Measurements from ENCODE around the gene MGAT3.
A peak's percentile ranks its signal among the peaks of the same experiment; 100 is the strongest.
"Not testable (repeated sequence)": the region's sequence is repeated elsewhere in the genome, so short reads cannot be mapped to it uniquely, and the experiment has no call there.

MGAT3 gene

GRCh38 chr22:39514373-39514973, 57.7 kb downstream of the MGAT3 start:
- DNase-seq (ENCODE audit: low spot score), result peak; percentile 48

GRCh38 chr22:39515266-39516050, 58.6 kb downstream of the MGAT3 start:
- DNase-seq (ENCODE audit: low spot score), result no peak

GRCh38 chr22:39517470-39517869, 60.7 kb downstream of the MGAT3 start:
- no peak for DNase-seq (ENCODE audit: low spot score)

DNA sequence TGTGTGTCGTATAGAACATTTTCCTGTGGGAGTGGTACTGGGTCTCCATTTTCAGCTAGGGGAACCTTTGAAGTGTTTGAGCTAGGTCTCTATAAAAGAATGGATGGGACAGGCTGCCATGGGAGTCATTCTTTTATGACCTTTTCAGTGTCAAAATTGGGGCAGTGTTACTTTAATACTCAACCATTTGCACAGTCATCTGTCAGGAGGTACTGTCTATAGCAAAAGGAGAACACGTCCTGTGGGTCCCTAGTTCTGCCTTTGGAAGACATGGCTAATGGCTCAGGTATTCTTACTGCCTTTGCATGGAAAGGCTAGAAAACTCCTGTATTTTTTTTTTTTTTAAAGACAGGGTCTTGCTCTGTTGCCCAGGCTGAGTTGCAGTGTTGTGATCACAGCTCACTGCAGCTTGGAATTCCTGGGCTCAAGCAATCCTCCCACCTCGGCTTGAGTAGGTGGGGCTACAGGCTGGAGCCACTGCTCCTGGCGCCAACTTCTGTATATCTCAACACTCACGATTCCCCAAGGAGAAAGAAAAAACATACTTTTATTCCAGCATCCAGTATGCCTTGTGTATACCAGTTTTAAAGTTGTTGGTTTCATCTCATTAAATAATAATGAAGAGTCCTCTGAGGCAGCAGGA, 61.5 kb downstream of the MGAT3 start:
- peak; percentile 48 for DNase-seq (ENCODE audit: low spot score)

GRCh38 chr22:39518996-39519680, 62.3 kb downstream of the MGAT3 start:
- no peak for DNase-seq (ENCODE audit: low spot score)

GRCh38 chr22:39519681-39520225, 62.9 kb downstream of the MGAT3 start:
- peak; percentile 99 for DNase-seq (ENCODE audit: low spot score)

GRCh38 chr22:39520226-39521105, 63.7 kb downstream of the MGAT3 start, which contains the start of gene ATF4:
TSS of gene ATF4 (plus strand) at chr22:39520562. CDS start at chr22:39521446, 884 bp downstream.
- peak; percentile 82 for DNase-seq (ENCODE audit: low spot score)

- DNase-seq (ENCODE audit: low spot score), result peak; percentile 17
These were observed 64.5 kb downstream of the MGAT3 start for GRCh38 chr22:39521106-39521885.

DNA sequence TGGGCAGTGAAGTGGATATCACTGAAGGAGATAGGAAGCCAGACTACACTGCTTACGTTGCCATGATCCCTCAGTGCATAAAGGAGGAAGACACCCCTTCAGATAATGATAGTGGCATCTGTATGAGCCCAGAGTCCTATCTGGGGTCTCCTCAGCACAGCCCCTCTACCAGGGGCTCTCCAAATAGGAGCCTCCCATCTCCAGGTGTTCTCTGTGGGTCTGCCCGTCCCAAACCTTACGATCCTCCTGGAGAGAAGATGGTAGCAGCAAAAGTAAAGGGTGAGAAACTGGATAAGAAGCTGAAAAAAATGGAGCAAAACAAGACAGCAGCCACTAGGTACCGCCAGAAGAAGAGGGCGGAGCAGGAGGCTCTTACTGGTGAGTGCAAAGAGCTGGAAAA, 65.3 kb downstream of the MGAT3 start:
- not testable (repeated sequence) for DNase-seq (ENCODE audit: low spot score)

- DNase-seq (ENCODE audit: low spot score), result peak; percentile 66
These were observed 65.9 kb downstream of the MGAT3 start for GRCh38 chr22:39522567-39523300.

DNA sequence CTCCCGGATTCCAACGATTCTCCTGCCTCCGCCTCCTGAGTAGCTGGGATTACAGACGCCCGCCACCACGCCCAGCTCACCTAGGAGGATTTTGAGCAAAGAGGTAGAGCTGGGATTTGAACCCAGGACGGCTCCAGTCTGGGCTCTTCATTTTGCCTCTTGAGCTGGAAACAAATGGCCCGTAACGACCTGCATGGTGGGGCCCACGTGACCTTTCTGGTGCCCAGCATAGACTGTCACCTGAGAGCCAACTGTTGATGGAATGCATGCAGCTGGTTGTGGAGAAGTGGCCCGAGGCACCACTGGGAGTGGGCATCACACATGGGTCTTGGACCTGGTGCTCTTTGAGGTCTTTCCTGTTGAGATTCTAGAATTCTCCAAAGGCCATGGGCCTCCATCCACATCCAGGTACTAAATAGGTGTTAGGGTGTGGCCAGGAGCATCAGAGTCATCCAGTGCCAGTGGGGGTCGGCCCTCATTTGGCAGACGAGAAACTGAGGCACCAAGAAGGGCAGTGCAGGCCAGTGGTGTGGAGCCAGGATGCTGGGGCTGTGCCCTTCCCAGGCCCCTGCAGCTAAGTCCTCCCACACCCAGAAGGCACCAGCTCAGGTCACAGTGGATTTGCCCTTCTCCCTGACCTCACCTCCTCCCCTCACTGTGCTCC, 67.4 kb downstream of the MGAT3 start:
- DNase-seq (ENCODE audit: low spot score), result peak; percentile 45

DNA sequence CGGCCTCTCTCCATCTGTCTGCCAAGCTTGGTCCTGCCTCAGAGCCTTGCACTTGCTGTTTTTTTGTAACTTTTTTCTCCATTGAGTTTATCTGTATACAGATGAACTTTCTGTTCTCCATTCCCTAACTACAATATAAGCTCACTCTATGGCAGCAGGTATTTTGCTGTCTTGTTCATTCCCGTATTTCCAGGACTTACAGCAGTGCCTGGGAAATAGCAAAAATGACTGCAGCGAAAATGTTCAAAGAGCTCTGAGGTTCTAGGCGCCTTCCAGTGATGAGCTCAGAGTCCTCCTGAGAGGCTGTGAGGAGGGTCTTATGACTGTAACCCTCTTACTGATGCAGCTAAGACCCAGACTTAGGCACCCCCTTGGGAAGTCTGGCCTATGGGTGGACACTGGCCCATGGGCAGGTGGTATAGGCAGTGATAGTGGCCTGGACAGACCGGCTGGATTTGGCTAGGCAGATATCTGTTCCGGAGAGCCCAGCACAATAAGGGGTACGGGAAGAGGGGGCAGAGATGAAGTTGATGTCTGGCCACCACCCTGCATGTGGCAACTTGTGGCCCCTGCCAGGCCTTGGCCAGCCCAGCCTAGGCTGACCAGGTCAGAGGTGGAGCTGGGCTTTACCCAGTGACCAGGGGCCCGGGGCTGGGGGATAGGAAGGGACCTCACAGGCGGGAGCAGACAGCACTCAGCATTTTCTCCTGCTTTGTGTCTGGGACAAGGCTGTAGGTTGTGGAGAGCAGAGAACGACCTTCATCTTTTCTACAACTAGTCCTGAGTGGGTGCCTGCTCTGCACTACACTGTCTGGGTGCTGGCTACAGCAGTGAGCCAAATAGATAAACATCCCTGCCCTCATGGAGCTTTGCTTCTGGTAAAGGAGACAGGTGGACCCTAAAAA, 68.2 kb downstream of the MGAT3 start:
- peak; percentile 14 for DNase-seq (ENCODE audit: low spot score)

- DNase-seq (ENCODE audit: low spot score), result peak; percentile 18
These were observed 68.8 kb downstream of the MGAT3 start for GRCh38 chr22:39525658-39525975.

GRCh38 chr22:39526736-39527171, 69.9 kb downstream of the MGAT3 start:
- no peak for DNase-seq (ENCODE audit: low spot score)

- DNase-seq (ENCODE audit: low spot score), result peak; percentile 29
These were observed 70.7 kb downstream of the MGAT3 start for GRCh38 chr22:39527481-39527961.

GRCh38 chr22:39528080-39528661, 71.4 kb downstream of the MGAT3 start:
- no peak for DNase-seq (ENCODE audit: low spot score)

DNA sequence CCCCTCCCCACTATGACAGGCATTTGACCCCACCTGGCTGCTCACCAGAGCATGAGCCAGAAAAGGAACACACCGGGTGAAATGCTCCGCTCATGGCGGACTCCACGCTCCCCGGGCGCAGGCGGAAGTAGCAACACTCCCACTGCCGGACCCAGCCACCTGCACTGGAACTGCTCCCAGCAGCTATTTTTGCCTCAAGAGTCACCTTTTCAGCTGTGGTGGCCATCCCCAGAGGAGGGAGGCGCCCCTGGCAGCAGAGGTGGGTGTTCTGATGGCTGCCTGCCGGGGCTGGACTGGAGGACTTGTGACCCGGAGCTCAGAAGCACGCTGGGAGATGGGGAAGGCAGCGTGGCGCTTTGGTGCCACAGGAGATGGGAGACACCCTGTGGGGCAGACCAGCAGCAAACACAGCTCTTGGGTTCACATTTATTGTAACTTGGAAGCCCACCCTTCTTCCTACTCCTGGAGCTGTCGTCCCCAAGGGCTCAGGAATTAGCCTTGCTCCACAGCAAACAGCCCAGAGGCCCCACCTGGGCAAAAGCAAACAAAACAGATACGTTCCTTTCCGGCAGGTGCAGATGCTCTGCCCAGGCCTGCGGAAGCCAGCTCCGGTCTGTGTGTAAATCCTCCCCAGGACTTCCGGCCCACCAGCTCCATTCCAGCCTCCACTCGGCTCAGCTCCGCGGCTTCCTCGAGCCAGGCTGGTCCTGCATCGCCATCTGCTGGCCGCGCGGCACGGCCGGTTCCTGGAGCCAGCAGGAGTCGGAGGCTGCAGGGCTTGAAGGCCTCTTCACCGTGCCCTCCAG, 72.1 kb downstream of the MGAT3 start:
- DNase-seq (ENCODE audit: low spot score), result peak; percentile 93

Data from kidney tubule cell (primary cell).